OCI-LY3 (cell line): Measurements from ENCODE around the gene LRRC70.

ENCODE experiments used
- EZH2phosphoT487 ChIP-seq: fragments of 200-600 bp; shearing (Covaris generic); IDR thresholded peaks from 2 replicates; pipeline ENCODE4 v1.6.1; 2018; ENCODE audit warnings: antibody characterized with exemption, mixed run types, low read depth
- TF ChIP-seq, protein P1 (sequence below): fragments of 200-600, 300-600 bp; sonication (generic); IDR thresholded peaks from 2 replicates; pipeline ENCODE4 v1.5.1; 2014; ENCODE audit warnings: antibody characterized with exemption, low read length, low read depth

DNA sequence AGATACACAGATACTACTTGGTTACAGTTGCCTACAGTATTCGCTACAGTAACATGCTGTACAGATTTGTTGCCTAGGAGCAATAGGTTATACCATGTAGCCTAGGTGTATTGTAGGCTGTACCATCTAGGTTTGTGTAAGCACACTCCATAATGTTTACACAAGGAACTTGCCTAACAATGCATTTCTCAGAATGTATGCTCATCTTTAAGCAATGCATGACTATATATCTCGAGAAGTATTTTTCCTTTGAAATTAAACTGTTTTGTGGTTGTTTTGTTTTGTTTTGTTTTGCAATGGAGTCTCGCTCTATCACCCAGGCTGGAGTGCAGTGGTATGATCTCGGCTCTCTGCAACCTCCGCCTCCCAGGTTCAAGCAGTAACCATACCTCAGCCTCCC lies 25.3 kb downstream of the LRRC70 start:
- TF ChIP-seq, protein P1, sequence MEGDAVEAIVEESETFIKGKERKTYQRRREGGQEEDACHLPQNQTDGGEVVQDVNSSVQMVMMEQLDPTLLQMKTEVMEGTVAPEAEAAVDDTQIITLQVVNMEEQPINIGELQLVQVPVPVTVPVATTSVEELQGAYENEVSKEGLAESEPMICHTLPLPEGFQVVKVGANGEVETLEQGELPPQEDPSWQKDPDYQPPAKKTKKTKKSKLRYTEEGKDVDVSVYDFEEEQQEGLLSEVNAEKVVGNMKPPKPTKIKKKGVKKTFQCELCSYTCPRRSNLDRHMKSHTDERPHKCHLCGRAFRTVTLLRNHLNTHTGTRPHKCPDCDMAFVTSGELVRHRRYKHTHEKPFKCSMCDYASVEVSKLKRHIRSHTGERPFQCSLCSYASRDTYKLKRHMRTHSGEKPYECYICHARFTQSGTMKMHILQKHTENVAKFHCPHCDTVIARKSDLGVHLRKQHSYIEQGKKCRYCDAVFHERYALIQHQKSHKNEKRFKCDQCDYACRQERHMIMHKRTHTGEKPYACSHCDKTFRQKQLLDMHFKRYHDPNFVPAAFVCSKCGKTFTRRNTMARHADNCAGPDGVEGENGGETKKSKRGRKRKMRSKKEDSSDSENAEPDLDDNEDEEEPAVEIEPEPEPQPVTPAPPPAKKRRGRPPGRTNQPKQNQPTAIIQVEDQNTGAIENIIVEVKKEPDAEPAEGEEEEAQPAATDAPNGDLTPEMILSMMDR = no peak
- no peak for TF ChIP-seq EZH2phosphoT487
